ENCODE measurements around the gene TACR3.
"Not testable (repeated sequence)": the region's sequence is repeated elsewhere in the genome, so short reads cannot be mapped to it uniquely, and the experiment has no call there.

TACR3 gene, protein sequence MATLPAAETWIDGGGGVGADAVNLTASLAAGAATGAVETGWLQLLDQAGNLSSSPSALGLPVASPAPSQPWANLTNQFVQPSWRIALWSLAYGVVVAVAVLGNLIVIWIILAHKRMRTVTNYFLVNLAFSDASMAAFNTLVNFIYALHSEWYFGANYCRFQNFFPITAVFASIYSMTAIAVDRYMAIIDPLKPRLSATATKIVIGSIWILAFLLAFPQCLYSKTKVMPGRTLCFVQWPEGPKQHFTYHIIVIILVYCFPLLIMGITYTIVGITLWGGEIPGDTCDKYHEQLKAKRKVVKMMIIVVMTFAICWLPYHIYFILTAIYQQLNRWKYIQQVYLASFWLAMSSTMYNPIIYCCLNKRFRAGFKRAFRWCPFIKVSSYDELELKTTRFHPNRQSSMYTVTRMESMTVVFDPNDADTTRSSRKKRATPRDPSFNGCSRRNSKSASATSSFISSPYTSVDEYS
- 0 reads per million in 3 donors for total RNA-seq

DNA sequence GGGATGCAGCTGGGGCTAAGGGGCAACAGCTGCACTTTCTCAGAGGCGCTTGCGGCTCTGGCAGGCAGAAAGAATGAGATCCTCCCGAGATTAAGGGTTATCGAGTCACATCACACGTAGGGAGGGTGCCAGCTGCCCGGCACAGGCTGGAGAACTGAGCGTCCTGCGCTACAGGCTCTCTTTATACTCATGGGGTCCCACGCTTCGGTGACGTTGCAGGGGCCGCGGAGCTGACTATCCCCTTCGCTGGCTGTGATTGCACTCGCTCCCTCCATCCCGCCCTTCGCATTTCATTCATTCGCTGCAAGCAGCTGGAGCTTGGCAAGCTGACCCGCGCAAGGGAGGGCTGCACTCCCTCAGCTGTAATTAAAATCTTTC, at the start of gene TACR3:
TSS of gene TACR3 (minus strand) at position 156 of the 378 bp plus-strand sequence. CDS start 310 bp downstream, outside the sequence.
- Histone ChIP-seq H3K4me1 (ENCODE audit: control insufficient read depth, insufficient read depth, low read length, poor library complexity, severe bottlenecking) (no peaks in the 10 kb centered on the region), H3K36me3 (ENCODE audit: control insufficient read depth, insufficient read depth, low read length) (no peaks in the 10 kb centered on the region), H3K9me3 (ENCODE audit: control insufficient read depth, low read length) (no peaks in the 10 kb centered on the region), H3K27me3 (replicated peaks; ENCODE audit: control insufficient read depth, insufficient read depth, low read length, poor library complexity, severe bottlenecking) (no peaks in the 10 kb centered on the region), H3K27ac (ENCODE audit: insufficient read depth, low read length, poor library complexity, severe bottlenecking) (no peak within 1 kb of the TSS), H3K4me3 (ENCODE audit: insufficient read depth, low read depth, low read length, poor library complexity, severe bottlenecking) (no peak within 1 kb of the TSS)
- no peak for DNase-seq

DNA sequence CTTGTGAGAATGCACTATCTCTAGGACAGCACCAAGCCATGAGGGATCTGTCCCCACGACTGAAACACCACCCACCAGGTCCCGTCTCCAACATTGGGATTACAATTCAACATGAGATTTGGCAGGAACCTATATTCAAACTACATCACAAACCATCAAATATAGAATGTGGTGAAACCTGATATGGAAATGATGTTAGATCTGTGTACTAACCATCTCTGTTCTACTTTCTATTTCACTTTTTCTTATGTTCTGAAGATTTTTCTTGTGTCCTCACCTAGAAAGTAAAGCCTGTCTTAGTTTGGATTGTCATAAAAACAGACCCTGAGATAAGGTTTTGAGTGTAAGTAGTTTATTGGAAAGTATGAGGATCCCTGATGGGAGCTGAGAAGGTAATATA, 37.8 kb upstream of the TACR3 start:
- H3K36me3 ChIP-seq (ENCODE audit: control insufficient read depth, insufficient read depth, low read length): no peaks in the 10 kb centered on the region
- DNase-seq: no peak

DNA sequence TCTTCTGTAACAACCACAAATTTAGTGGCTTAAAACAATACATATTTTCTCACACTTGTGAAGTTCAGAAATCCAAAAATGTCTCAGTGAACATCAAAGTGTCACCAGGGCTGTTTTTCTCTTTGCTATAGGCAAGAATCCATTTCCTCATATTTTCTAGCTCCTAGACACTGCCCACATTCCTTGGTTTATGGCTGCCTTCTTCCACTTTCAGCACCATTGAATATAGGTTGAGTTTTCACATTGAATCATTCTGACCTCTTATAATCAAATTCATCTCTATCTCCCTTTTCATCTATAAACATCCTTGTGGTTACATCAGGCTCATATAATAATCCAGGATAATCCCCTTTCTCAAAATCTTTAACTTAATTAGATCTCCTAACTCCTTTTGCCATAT, 37.0 kb upstream of the TACR3 start:
- Histone ChIP-seq H3K4me1 (ENCODE audit: control insufficient read depth, insufficient read depth, low read length, poor library complexity, severe bottlenecking) (no peaks in the 10 kb centered on the region), H3K36me3 (ENCODE audit: control insufficient read depth, insufficient read depth, low read length) (no peaks in the 10 kb centered on the region), H3K27me3 (replicated peaks; ENCODE audit: control insufficient read depth, insufficient read depth, low read length, poor library complexity, severe bottlenecking) (no peaks in the 10 kb centered on the region), H3K9me3 (ENCODE audit: control insufficient read depth, low read length) (no peaks in the 10 kb centered on the region), H3K27ac (ENCODE audit: insufficient read depth, low read length, poor library complexity, severe bottlenecking) (no peak overlapping the region), H3K4me3 (ENCODE audit: insufficient read depth, low read depth, low read length, poor library complexity, severe bottlenecking) (no peak overlapping the region)
- no peak for DNase-seq

More for the DNA sequence above, 37.8 kb upstream of the TACR3 start:
- Histone ChIP-seq H3K4me1 (ENCODE audit: control insufficient read depth, insufficient read depth, low read length, poor library complexity, severe bottlenecking) (no peaks in the 10 kb centered on the region), H3K4me3 (ENCODE audit: insufficient read depth, low read depth, low read length, poor library complexity, severe bottlenecking) (no peak overlapping the region), H3K9me3 (ENCODE audit: control insufficient read depth, low read length) (no peaks in the 10 kb centered on the region), H3K27me3 (replicated peaks; ENCODE audit: control insufficient read depth, insufficient read depth, low read length, poor library complexity, severe bottlenecking) (no peaks in the 10 kb centered on the region), H3K27ac (ENCODE audit: insufficient read depth, low read length, poor library complexity, severe bottlenecking) (no peak overlapping the region)

DNA sequence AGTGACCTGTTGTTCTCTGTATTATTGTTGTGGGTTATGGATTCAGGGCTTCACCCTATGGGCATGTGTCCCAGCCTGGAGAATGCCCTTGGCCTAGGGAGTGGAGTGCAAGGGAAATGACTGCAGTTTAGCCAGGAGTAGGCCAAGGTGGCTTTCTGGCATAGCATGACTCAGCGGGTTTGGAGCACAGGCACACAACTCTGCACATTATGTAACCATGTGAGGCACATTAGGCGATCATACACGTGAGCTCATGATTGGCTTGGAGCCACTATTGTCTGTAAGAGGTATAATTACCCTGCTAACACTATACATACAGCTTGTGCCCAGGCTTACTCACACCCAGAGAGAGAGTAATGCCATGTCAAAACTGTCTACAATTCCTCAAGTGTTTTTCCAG, 35.1 kb upstream of the TACR3 start:
- no peak for DNase-seq
- no peaks in the 10 kb centered on the region for H3K36me3 ChIP-seq (ENCODE audit: control insufficient read depth, insufficient read depth, low read length)
- no peaks in the 10 kb centered on the region for H3K27me3 ChIP-seq (replicated peaks; ENCODE audit: control insufficient read depth, insufficient read depth, low read length, poor library complexity, severe bottlenecking)
- no peaks in the 10 kb centered on the region for H3K9me3 ChIP-seq (ENCODE audit: control insufficient read depth, low read length)
- no peak overlapping the region for H3K27ac ChIP-seq (ENCODE audit: insufficient read depth, low read length, poor library complexity, severe bottlenecking)
- no peaks in the 10 kb centered on the region for H3K4me1 ChIP-seq (ENCODE audit: control insufficient read depth, insufficient read depth, low read length, poor library complexity, severe bottlenecking)
- no peak overlapping the region for H3K4me3 ChIP-seq (ENCODE audit: insufficient read depth, low read depth, low read length, poor library complexity, severe bottlenecking)

DNA sequence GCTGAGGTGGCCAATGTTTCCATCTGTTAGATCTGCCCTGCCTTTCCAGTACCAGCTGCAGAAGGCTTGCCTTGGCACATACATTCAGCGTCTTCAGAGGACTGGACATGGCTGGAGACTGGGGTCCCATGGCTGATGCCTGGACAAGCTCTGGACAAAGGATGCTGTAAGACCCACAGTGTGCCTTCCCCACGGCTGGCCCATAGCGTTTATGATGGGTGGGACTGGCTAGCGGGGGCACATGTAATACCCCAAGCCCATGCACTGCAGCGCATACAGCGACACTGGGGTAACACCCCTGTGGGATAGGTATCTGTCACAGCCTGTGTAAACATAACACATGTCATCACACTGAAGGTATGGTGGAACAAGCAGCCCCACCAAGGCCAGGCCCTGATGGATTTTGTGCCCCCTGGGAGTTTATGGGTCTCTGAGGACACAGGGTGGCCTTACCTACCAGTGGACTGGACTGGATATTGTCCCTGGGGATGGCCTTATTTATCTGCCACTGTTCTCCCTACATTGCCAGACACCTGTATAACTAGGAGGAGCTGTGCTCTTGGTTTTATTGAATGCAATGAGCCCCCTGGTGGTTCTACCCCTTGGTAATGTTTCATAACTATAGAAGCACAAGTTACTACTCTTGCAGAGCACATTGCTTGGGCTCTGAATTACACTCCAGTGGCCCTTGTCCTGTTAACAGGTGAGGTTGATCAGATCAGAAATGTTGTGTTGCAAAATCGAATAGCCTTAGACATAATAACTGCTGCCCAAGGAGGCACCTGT, 34.3 kb upstream of the TACR3 start:
- H3K27ac ChIP-seq (ENCODE audit: insufficient read depth, low read length, poor library complexity, severe bottlenecking): no peak overlapping the region
- no peak overlapping the region for H3K4me3 ChIP-seq (ENCODE audit: insufficient read depth, low read depth, low read length, poor library complexity, severe bottlenecking)
- no peaks in the 10 kb centered on the region for H3K4me1 ChIP-seq (ENCODE audit: control insufficient read depth, insufficient read depth, low read length, poor library complexity, severe bottlenecking)
- DNase-seq: no peak
- H3K27me3 ChIP-seq (replicated peaks; ENCODE audit: control insufficient read depth, insufficient read depth, low read length, poor library complexity, severe bottlenecking): no peaks in the 10 kb centered on the region
- no peaks in the 10 kb centered on the region for H3K9me3 ChIP-seq (ENCODE audit: control insufficient read depth, low read length)
- H3K36me3 ChIP-seq (ENCODE audit: control insufficient read depth, insufficient read depth, low read length): no peaks in the 10 kb centered on the region

DNA sequence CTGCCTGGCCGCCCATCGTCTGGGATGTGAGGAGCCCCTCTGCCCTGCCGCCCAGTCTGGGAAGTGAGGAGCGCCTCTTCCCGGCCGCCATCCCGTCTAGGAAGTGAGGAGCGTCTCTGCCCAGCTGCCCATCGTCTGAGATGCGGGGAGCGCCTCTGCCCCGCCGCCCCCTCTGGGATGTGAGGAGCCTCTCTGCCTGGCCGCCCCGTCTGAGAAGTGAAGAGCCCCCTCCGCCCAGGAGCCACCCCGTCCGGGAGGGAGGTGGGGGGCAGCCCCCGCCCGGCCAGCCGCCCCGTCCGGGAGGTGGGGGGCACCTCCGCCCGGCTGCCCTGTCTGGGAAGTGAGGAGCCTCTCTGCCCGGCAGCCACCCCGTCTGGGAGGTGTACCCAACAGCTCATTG, 3.4 kb upstream of the TACR3 start:
- H3K36me3 ChIP-seq (ENCODE audit: control insufficient read depth, insufficient read depth, low read length); H3K27ac ChIP-seq (ENCODE audit: insufficient read depth, low read length, poor library complexity, severe bottlenecking); H3K4me1 ChIP-seq (ENCODE audit: control insufficient read depth, insufficient read depth, low read length, poor library complexity, severe bottlenecking); H3K27me3 ChIP-seq (replicated peaks; ENCODE audit: control insufficient read depth, insufficient read depth, low read length, poor library complexity, severe bottlenecking); H3K9me3 ChIP-seq (ENCODE audit: control insufficient read depth, low read length); H3K4me3 ChIP-seq (ENCODE audit: insufficient read depth, low read depth, low read length, poor library complexity, severe bottlenecking); DNase-seq: not testable (repeated sequence)

DNA sequence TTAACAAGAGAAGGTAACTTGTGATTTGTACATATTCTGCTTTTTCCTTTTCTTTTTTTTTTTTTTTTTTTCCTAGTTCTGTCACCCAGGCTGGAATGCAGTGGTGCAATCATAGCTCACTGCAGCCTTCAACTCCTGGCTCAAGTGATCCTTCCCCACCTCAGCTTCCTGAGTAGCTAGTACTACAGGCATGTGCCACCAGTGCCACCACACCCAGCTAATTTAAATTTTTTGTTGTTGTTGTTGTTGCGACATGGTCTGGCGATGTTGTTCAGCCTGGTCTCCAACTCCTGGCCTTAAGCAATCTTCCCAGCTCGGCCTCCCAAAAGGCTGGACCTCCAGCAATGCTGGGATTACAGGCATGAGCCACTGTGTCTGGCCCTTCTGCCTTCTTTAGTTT, 1.5 kb upstream of the TACR3 start:
- no peaks in the 10 kb centered on the region for H3K36me3 ChIP-seq (ENCODE audit: control insufficient read depth, insufficient read depth, low read length)
- H3K4me3 ChIP-seq (ENCODE audit: insufficient read depth, low read depth, low read length, poor library complexity, severe bottlenecking): no peak overlapping the region
- H3K4me1 ChIP-seq (ENCODE audit: control insufficient read depth, insufficient read depth, low read length, poor library complexity, severe bottlenecking): no peaks in the 10 kb centered on the region
- no peaks in the 10 kb centered on the region for H3K27me3 ChIP-seq (replicated peaks; ENCODE audit: control insufficient read depth, insufficient read depth, low read length, poor library complexity, severe bottlenecking)
- no peak overlapping the region for H3K27ac ChIP-seq (ENCODE audit: insufficient read depth, low read length, poor library complexity, severe bottlenecking)
- no peak for DNase-seq
- H3K9me3 ChIP-seq (ENCODE audit: control insufficient read depth, low read length): no peaks in the 10 kb centered on the region

DNA sequence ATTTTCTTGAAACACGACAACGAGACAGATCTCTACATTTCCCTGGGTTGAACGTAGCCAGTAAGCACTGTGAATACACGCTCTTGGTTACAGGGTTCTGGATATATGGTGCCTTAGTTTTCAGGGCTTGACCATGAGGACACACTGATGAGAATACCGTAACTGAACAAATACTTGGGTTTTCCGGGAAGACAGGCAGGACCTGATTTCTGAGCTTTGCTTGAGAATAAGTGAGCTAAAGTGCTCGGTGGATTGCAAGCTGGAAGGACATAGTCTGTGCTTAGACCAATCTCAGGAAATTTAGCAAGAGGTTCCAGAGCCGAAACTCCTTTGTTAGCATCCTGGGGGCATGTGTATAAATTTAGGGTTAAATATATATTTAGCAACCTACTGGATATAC, 876 bp upstream of the TACR3 start:
- no peak overlapping the region for H3K27ac ChIP-seq (ENCODE audit: insufficient read depth, low read length, poor library complexity, severe bottlenecking)
- no peaks in the 10 kb centered on the region for H3K4me1 ChIP-seq (ENCODE audit: control insufficient read depth, insufficient read depth, low read length, poor library complexity, severe bottlenecking)
- H3K27me3 ChIP-seq (replicated peaks; ENCODE audit: control insufficient read depth, insufficient read depth, low read length, poor library complexity, severe bottlenecking): no peaks in the 10 kb centered on the region
- no peak overlapping the region for H3K4me3 ChIP-seq (ENCODE audit: insufficient read depth, low read depth, low read length, poor library complexity, severe bottlenecking)
- no peaks in the 10 kb centered on the region for H3K36me3 ChIP-seq (ENCODE audit: control insufficient read depth, insufficient read depth, low read length)
- DNase-seq: no peak
- H3K9me3 ChIP-seq (ENCODE audit: control insufficient read depth, low read length): no peaks in the 10 kb centered on the region

DNA sequence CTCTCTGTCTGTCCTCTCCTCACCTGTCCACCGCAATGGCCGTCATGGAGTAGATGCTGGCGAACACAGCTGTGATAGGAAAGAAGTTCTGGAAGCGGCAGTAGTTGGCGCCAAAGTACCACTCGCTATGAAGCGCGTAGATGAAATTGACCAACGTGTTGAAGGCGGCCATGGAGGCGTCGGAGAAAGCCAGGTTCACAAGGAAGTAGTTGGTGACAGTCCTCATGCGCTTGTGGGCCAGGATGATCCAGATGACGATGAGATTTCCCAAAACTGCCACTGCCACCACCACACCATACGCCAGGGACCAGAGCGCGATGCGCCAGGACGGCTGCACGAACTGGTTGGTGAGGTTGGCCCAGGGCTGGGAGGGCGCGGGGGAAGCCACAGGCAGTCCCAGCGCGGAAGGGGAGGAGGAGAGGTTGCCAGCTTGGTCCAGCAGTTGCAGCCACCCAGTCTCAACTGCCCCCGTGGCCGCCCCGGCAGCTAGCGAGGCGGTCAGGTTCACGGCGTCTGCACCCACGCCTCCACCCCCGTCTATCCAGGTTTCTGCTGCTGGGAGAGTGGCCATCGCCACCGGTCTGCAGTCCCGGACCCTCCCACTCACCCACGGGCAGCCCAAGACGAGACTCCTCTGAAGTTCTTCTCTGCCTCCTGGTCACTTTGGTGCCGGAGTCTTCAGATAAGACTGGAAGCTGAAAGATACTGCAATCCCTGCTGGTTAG, 518 bp downstream of the TACR3 start:
- Histone ChIP-seq H3K27me3 (replicated peaks; ENCODE audit: control insufficient read depth, insufficient read depth, low read length, poor library complexity, severe bottlenecking) (no peaks in the 10 kb centered on the region), H3K27ac (ENCODE audit: insufficient read depth, low read length, poor library complexity, severe bottlenecking) (no peak overlapping the region), H3K4me3 (ENCODE audit: insufficient read depth, low read depth, low read length, poor library complexity, severe bottlenecking) (no peak overlapping the region), H3K9me3 (ENCODE audit: control insufficient read depth, low read length) (no peaks in the 10 kb centered on the region), H3K4me1 (ENCODE audit: control insufficient read depth, insufficient read depth, low read length, poor library complexity, severe bottlenecking) (no peaks in the 10 kb centered on the region), H3K36me3 (ENCODE audit: control insufficient read depth, insufficient read depth, low read length) (no peaks in the 10 kb centered on the region)
- no peak for DNase-seq

All from effector memory CD4-positive, alpha-beta T cell (primary cell).